ENCODE data around the gene ZNF440.
"Not testable (repeated sequence)": the region's sequence is repeated elsewhere in the genome, so short reads cannot be mapped to it uniquely, and the experiment has no call there.

ZNF440 gene

DNA sequence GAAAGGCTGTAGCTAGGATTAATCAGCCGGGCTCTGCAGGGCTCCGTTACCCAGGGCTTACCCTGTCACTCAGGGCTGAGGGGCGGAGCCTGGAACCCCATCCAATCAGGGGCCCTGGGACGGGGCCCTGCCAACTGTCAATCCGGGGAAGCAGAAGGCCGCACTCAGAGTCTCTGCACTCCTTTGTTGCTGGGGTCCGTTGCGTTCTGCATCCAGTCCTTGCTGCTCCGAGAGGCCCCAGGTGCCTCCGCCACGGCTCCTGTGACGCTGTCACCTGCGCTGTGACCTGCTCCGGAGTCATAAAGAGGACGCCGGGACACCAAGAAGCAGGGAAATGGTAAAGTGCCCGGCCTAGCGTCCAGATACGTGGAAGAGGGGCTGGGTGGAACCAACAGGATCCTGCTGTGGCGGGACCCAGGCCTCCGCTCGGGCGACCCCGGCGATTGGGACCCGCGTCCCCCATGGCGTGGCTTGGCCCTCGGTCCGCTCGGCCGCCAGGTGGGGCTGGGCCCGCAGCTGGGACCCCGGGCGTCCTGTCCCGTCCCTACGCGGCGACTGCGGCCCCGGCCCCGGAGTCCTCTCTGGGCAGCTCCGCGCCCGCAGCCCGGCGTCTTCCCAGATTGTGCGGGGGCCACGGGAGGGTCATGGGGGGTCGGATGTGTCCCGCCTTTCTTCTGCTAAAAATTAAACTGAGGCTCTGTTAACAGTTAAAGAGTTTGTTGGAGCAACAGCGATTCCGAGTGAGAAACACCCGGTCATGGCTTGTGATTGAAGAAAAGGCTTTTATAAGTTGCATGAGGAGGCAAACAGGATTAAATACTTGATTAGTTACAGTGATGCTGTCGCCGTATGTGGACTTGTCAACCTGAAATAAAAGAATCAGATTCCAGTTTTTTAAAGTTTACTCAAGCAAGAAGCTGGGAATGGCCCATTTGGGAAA, 15.4 kb upstream of the ZNF440 start, which contains the start of gene ZNF491:
ZNF491 (plus strand) TSS at position 133 of the 940 bp plus-strand sequence. CDS start 7,431 bp downstream, outside the sequence.
- H3K36me3 Mint-ChIP-seq (ENCODE audit: low read depth) = peaks cover 9% of the 10 kb centered on the region
- intact Hi-C loops (cut with micrococcal nuclease) = loop anchor here (2.0 to 5.0 kb wide), 2 partner anchors 16 to 189 kb away; partner anchors contain the start of gene ZNF440
- H3K4me1 Mint-ChIP-seq (ENCODE audit: low read depth) = peaks cover 14% of the 10 kb centered on the region
- peak within 1 kb of the TSS; percentile 99 for H3K4me3 Mint-ChIP-seq
- H3K27ac Mint-ChIP-seq = peak within 1 kb of the TSS; percentile 74
- peaks cover 3% of the 10 kb centered on the region for H3K27me3 Mint-ChIP-seq
- H3K9me3 Mint-ChIP-seq = peaks cover 14% of the 10 kb centered on the region

GRCh38 chr19:11806354-11807098, 7.5 kb upstream of the ZNF440 start:
- Mint-ChIP-seq H3K4me1 (ENCODE audit: low read depth) (no peaks in the 10 kb centered on the region), H3K36me3 (ENCODE audit: low read depth) (peaks cover 27% of the 10 kb centered on the region), H3K4me3 (no peak overlapping the region), H3K27ac (no peak overlapping the region), H3K27me3 (no peaks in the 10 kb centered on the region), H3K9me3 (peaks cover 54% of the 10 kb centered on the region)
- intact Hi-C loops (cut with micrococcal nuclease) = no loop called here

DNA sequence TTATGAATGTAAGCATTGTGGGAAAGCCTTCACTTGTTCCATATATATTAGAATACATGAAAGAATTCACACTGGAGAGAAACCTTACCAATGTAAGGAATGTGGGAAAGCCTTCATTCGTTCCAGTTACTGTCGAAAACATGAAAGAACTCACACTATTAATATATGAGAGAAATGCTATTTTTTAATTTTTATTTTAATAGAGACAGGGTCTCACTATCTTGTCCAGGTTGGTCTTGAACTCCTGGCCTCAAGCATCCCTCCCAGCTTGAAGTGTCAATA, 7.0 kb upstream of the ZNF440 start:
- Mint-ChIP-seq H3K27me3 (no peaks in the 10 kb centered on the region), H3K36me3 (ENCODE audit: low read depth) (peaks cover 27% of the 10 kb centered on the region), H3K4me3 (no peak overlapping the region), H3K27ac (no peak overlapping the region), H3K9me3 (peaks cover 54% of the 10 kb centered on the region), H3K4me1 (ENCODE audit: low read depth) (no peaks in the 10 kb centered on the region)
- intact Hi-C loops (cut with micrococcal nuclease) = no loop called here

- peak overlapping the region; percentile 92 for H3K27ac Mint-ChIP-seq
- intact Hi-C loops (cut with micrococcal nuclease) = loop anchor here (1.0 to 2.0 kb wide), 2 partner anchors 15 to 35 kb away; partner anchors contain the start of genes ZNF439 and ZNF491
- peaks cover 23% of the 10 kb centered on the region for H3K4me1 Mint-ChIP-seq (ENCODE audit: low read depth)
- no peaks in the 10 kb centered on the region for H3K27me3 Mint-ChIP-seq
- H3K36me3 Mint-ChIP-seq (ENCODE audit: low read depth) = peaks cover 47% of the 10 kb centered on the region
- H3K4me3 Mint-ChIP-seq = peak overlapping the region; percentile 90
- peaks cover 30% of the 10 kb centered on the region for H3K9me3 Mint-ChIP-seq
Observed at GRCh38 chr19:11813703-11814028, 407 bp upstream of the ZNF440 start.

DNA sequence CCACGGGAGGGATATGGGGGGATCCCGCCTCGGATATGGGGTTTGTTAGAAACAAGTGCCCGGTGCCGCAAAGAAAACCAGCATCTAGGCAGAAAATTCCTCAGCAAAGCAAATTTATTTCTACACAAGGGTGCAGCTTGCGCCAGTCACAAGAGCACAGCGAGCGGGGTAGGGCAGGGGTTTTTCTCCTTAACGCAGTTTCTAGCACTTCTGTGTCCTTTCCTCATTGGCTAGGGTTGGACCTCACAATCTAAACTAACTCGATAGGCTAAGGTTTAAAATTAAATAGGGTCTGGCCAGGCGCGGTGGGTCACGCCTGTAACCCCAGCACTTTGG, 595 bp downstream of the ZNF440 start:
- H3K27ac Mint-ChIP-seq = peak overlapping the region; percentile 92
- H3K9me3 Mint-ChIP-seq = peaks cover 32% of the 10 kb centered on the region
- H3K27me3 Mint-ChIP-seq = no peaks in the 10 kb centered on the region
- peak overlapping the region; percentile 90 for H3K4me3 Mint-ChIP-seq
- peaks cover 52% of the 10 kb centered on the region for H3K36me3 Mint-ChIP-seq (ENCODE audit: low read depth)
- intact Hi-C loops (cut with micrococcal nuclease) = loop anchor here (1.0 to 2.0 kb wide), 2 partner anchors 16 to 34 kb away; partner anchors contain the start of genes ZNF439 and ZNF491
- H3K4me1 Mint-ChIP-seq (ENCODE audit: low read depth) = peaks cover 23% of the 10 kb centered on the region

GRCh38 chr19:11821474-11822109, 7.5 kb downstream of the ZNF440 start:
- intact Hi-C loops (cut with micrococcal nuclease) = no loop called here
- Mint-ChIP-seq H3K4me1 (ENCODE audit: low read depth) (peaks cover 10% of the 10 kb centered on the region), H3K27me3 (no peaks in the 10 kb centered on the region), H3K4me3 (no peak overlapping the region), H3K27ac (no peak overlapping the region), H3K9me3 (peaks cover 69% of the 10 kb centered on the region), H3K36me3 (ENCODE audit: low read depth) (peaks cover 83% of the 10 kb centered on the region)

DNA sequence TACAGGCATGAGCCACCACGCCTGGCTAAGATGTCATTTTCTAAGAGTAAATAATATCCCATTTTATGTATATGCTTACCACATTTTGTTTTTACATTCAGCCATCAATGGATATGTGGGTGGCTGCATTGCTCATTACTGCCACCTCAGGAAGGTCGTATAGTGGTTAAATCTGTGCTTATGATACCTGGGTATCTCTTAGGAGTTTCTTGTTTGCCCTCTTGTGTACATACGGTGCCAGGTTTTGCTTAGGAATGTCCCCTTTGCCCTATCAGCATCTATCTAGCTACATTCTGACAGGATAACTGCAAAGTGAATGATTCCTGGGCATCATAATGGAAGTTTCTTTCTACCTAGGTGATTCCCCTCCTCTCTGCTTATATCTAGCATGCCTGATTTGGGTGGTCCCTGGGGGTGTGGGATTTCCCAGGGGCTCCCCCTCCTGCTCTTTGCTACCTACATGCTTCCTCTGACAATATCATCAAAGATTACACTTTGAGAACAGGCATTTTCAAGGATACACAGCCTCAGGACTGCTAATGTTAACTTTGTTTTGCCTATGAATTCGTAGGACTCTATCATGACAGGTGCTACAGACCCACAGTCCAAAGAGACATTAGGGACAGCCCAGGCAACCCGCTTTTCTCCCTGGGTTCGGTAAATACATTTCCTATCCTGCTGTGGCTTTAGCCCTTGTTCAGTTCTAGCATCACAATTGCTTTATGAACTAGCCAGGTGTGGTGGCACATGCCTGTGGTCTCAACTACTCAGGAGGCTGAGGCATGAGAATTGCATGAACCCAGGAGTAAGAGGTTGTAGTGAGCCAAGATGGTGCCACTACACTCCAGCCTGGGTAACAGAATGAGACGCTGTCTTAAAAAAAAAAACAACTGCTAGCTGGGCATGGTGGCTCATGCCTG, 15.1 kb downstream of the ZNF440 start:
- intact Hi-C loops (cut with micrococcal nuclease); H3K27ac Mint-ChIP-seq; H3K4me3 Mint-ChIP-seq; H3K27me3 Mint-ChIP-seq; H3K4me1 Mint-ChIP-seq (ENCODE audit: low read depth): not testable (repeated sequence)
- peaks cover 98% of the 10 kb centered on the region for H3K36me3 Mint-ChIP-seq (ENCODE audit: low read depth)
- H3K9me3 Mint-ChIP-seq = peaks cover 99% of the 10 kb centered on the region

DNA sequence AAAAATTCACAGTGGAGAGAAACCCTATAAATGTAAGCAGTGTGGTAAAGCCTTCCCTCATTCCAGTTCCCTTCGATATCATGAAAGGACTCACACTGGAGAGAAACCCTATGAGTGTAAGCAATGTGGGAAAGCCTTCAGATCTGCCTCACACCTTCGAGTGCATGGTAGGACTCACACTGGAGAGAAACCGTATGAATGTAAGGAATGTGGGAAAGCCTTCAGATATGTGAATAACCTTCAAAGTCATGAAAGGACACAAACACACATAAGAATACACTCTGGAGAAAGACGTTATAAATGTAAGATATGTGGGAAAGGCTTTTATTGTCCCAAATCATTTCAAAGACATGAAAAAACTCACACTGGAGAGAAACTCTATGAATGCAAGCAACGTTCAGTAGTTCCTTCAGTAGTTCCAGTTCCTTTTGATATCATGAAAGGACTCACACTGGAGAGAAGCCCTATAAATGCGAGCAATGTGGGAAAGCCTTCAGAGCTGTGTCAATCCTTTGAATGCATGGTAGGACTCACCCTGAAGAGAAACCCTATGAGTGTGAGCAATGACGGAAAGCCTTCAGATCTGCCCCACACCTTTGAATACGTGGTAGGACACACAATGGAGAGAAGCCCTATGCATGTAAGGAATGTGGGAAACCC, 18.3 kb downstream of the ZNF440 start:
- intact Hi-C loops (cut with micrococcal nuclease) = no loop called here
- H3K9me3 Mint-ChIP-seq = peaks cover 97% of the 10 kb centered on the region
- H3K4me3 Mint-ChIP-seq = no peak overlapping the region
- no peak overlapping the region for H3K27ac Mint-ChIP-seq
- H3K36me3 Mint-ChIP-seq (ENCODE audit: low read depth) = peaks cover 78% of the 10 kb centered on the region
- no peaks in the 10 kb centered on the region for H3K27me3 Mint-ChIP-seq
- no peaks in the 10 kb centered on the region for H3K4me1 Mint-ChIP-seq (ENCODE audit: low read depth)

DNA sequence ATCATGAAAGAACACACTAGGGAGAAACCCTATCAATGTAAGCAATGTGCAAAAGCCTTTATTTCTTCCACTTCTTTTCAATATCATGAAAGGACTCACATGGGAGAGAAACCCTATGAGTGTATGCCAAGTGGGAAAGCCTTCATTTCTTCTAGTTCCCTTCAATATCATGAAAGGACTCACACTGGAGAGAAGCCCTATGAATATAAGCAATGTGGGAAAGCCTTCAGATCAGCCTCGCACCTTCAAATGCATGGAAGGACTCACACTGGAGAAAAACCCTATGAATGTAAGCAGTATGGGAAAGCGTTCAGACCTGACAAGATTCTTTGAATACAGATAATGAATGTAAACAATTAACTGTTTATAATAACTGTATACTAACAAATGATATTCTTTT, 19.5 kb downstream of the ZNF440 start:
- no peak overlapping the region for H3K27ac Mint-ChIP-seq
- H3K4me3 Mint-ChIP-seq = no peak overlapping the region
- peaks cover 94% of the 10 kb centered on the region for H3K9me3 Mint-ChIP-seq
- intact Hi-C loops (cut with micrococcal nuclease) = no loop called here
- no peaks in the 10 kb centered on the region for H3K27me3 Mint-ChIP-seq
- H3K36me3 Mint-ChIP-seq (ENCODE audit: low read depth) = peaks cover 67% of the 10 kb centered on the region
- no peaks in the 10 kb centered on the region for H3K4me1 Mint-ChIP-seq (ENCODE audit: low read depth)

GRCh38 chr19:11835626-11836066, 21.6 kb downstream of the ZNF440 start:
- H3K4me3 Mint-ChIP-seq; H3K27me3 Mint-ChIP-seq; H3K4me1 Mint-ChIP-seq (ENCODE audit: low read depth); intact Hi-C loops (cut with micrococcal nuclease); H3K27ac Mint-ChIP-seq: not testable (repeated sequence)
- Mint-ChIP-seq H3K9me3 (peaks cover 94% of the 10 kb centered on the region), H3K36me3 (ENCODE audit: low read depth) (peaks cover 46% of the 10 kb centered on the region)

- H3K4me3 Mint-ChIP-seq = no peak overlapping the region
- H3K27ac Mint-ChIP-seq = no peak overlapping the region
- intact Hi-C loops (cut with micrococcal nuclease) = no loop called here
- H3K9me3 Mint-ChIP-seq = peaks cover 56% of the 10 kb centered on the region
- H3K36me3 Mint-ChIP-seq (ENCODE audit: low read depth) = no peaks in the 10 kb centered on the region
- H3K4me1 Mint-ChIP-seq (ENCODE audit: low read depth) = peaks cover 6% of the 10 kb centered on the region
- H3K27me3 Mint-ChIP-seq = no peaks in the 10 kb centered on the region
Observed at GRCh38 chr19:11843722-11844121, 29.6 kb downstream of the ZNF440 start.

- Mint-ChIP-seq H3K4me1 (ENCODE audit: low read depth) (peaks cover 15% of the 10 kb centered on the region), H3K36me3 (ENCODE audit: low read depth) (peaks cover 22% of the 10 kb centered on the region), H3K9me3 (peaks cover 35% of the 10 kb centered on the region)
- not testable (repeated sequence) for H3K27ac Mint-ChIP-seq, H3K4me3 Mint-ChIP-seq, H3K27me3 Mint-ChIP-seq
- intact Hi-C loops (cut with micrococcal nuclease) = loop anchor here (1.0 kb wide), 1 partner anchor 33 kb away; the partner anchor contains the start of gene ZNF440
Observed at GRCh38 chr19:11847615-11848014, 33.5 kb downstream of the ZNF440 start.

DNA sequence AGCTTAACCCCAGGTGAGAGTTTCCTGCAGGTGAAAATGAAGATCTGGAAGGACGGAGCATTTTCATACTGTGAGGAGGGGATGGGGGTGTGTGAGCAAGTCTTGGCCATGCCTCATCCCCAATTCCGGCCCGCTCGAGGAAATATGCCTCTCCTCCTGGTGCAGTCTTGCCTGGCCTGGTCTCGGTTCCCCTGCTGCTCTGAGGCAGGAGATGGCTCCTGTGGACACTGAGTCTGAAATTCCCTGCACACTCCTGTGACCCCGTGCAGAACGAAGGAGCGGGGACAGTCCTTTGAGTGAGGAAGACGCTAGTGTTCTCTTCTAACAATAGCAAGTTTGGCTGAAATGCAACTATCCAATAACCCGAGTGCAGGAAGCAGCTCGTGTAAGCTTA, 34.1 kb downstream of the ZNF440 start:
- peak overlapping the region; percentile 71 for H3K4me3 Mint-ChIP-seq
- peaks cover 40% of the 10 kb centered on the region for H3K9me3 Mint-ChIP-seq
- H3K27me3 Mint-ChIP-seq = no peaks in the 10 kb centered on the region
- intact Hi-C loops (cut with micrococcal nuclease) = loop anchor here (1.0 kb wide), 1 partner anchor 34 kb away; the partner anchor contains the start of gene ZNF440
- H3K4me1 Mint-ChIP-seq (ENCODE audit: low read depth) = peaks cover 15% of the 10 kb centered on the region
- H3K36me3 Mint-ChIP-seq (ENCODE audit: low read depth) = peaks cover 26% of the 10 kb centered on the region
- peak overlapping the region; percentile 58 for H3K27ac Mint-ChIP-seq

All from dendritic cell treated with granulocyte-macrophage colony-stimulating factor and Interleukin-4, amounts not matched to agents 40 ng/mL and 50 ng/mL, for 4 days (primary cell).